ENCODE results near the gene CDK2. TPM values are rescaled to one million over a fixed set of nuclear protein-coding genes. Genes with fewer than 3 reads are reported as not detected.

Gene CDK2
- total and polyA plus RNA-seq, 3 experiments from 2014 or later, result 8.2 to 125 (median 117) TPM

DNA sequence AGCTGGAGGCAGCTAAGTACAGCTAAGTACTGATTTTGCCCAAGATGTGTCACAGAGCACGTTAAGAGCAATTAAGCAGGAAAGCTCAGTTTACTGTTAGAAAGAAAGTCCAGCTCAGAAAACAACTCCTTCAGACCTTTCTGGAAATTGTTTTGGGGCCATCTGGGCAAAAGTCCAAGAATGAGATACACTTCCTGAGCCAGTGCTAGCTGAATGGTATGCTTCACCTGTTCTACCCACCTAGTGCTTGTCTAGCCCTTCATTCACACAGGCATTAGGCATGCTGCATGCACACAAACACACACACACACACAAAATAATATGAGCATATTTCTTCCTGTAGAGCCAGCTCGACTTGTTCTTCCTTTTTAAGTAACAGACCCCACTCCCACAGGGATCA, 47.6 kb downstream of the CDK2 start:
- DNase-seq, result no peak
- POLR2A ChIA-PET, result interaction anchor here (0.6 kb wide), 1 partner anchor 143 kb away, joined by 3 read pairs; no protein-coding TSS in a partner anchor
- H3K27ac ChIP-seq (ENCODE audit: low read depth, low read length), result no peak overlapping the region
- no peaks in the 10 kb centered on the region for H3K27me3 ChIP-seq (ENCODE audit: insufficient read depth, low read length, poor library complexity, severe bottlenecking)
- H3K4me1 Mint-ChIP-seq, result peaks cover 0 to under 1% (median 0%) of the 10 kb centered on the region in 3 donors
- CTCF ChIA-PET, result interaction anchor here (1.2 to 3.6 kb wide), 2 partner anchors 15 to 18 kb away, joined by 4 to 19 read pairs; partner anchors contain the start of gene SUOX
- H3K9me3 Mint-ChIP-seq, result no peaks in the 10 kb centered on the region
- H3K36me3 Mint-ChIP-seq, result peaks cover 2 to 8% (median 5%) of the 10 kb centered on the region in 3 donors
- H3K9me3 ChIP-seq (ENCODE audit: low read length), result no peaks in the 10 kb centered on the region
- H3K4me3 Mint-ChIP-seq, result no peak overlapping the region
- peaks cover 0 to 2% of the 10 kb centered on the region in 2 donors for H3K27me3 Mint-ChIP-seq
- no peaks in the 10 kb centered on the region for H3K4me1 ChIP-seq (ENCODE audit: insufficient read depth, low read length)
- no peak overlapping the region for H3K4me3 ChIP-seq (ENCODE audit: low read length)
- H3K27ac Mint-ChIP-seq, result no peak overlapping the region
- no peaks in the 10 kb centered on the region for H3K36me3 ChIP-seq (ENCODE audit: insufficient read depth, low read length)

DNA sequence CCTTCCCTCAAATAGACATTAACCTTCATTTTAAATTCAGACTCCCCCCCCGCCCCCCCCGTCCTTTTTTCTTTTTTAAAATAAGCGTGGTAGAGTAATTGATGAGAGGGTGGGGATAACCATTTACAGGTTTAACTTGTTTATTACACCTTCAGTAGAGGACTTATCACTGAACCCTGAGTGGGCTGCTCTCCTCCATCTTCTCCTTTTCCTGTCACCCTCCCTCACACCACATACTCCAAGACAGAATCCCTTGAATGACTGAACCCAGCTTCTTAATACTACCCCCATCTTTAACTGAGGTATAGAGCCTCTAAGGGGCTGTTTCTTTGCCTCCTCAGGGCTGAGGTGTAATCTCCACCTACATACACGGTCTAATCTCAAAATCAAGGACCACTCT, 50.6 kb downstream of the CDK2 start:
- no peaks in the 10 kb centered on the region for H3K27me3 Mint-ChIP-seq
- no peak for DNase-seq
- H3K27ac ChIP-seq (ENCODE audit: low read depth, low read length), result no peak overlapping the region
- H3K9me3 ChIP-seq (ENCODE audit: low read length), result no peaks in the 10 kb centered on the region
- CTCF ChIA-PET, result no interaction called here
- H3K36me3 ChIP-seq (ENCODE audit: insufficient read depth, low read length), result no peaks in the 10 kb centered on the region
- no peak overlapping the region for H3K4me3 ChIP-seq (ENCODE audit: low read length)
- POLR2A ChIA-PET, result no interaction called here
- no peak overlapping the region for H3K27ac Mint-ChIP-seq
- H3K36me3 Mint-ChIP-seq, result peaks cover 0 to 8% (median 2%) of the 10 kb centered on the region in 3 donors
- H3K4me3 Mint-ChIP-seq, result no peak overlapping the region
- no peaks in the 10 kb centered on the region for H3K9me3 Mint-ChIP-seq
- no peaks in the 10 kb centered on the region for H3K27me3 ChIP-seq (ENCODE audit: insufficient read depth, low read length, poor library complexity, severe bottlenecking)
- H3K4me1 ChIP-seq (ENCODE audit: insufficient read depth, low read length), result peaks cover 16% of the 10 kb centered on the region
- peaks cover 11 to 15% (median 14%) of the 10 kb centered on the region in 3 donors for H3K4me1 Mint-ChIP-seq

DNA sequence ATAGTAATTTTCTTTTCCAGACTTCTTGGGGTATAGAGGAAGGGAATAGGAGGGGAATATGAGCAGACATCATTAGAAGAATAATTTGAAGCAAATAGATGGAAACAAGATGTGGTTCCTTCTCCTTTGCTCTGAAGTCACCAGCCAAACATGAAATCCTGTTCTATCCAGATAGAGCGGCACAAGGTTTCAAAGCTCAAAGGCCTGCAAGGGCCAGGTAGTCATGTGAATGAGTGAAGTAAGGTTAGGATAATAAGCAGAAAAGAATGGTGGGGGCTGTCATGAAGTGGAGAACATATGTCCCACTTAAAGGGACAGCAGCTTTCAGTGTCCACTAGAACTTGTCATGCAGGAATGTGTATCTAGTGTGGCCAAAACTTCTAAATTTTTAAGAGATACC, 51.7 kb downstream of the CDK2 start:
- Histone ChIP-seq H3K4me1 (ENCODE audit: insufficient read depth, low read length) (peaks cover 18% of the 10 kb centered on the region), H3K9me3 (ENCODE audit: low read length) (no peaks in the 10 kb centered on the region), H3K4me3 (ENCODE audit: low read length) (no peak overlapping the region), H3K36me3 (ENCODE audit: insufficient read depth, low read length) (no peaks in the 10 kb centered on the region), H3K27ac (ENCODE audit: low read depth, low read length) (no peak overlapping the region), H3K27me3 (ENCODE audit: insufficient read depth, low read length, poor library complexity, severe bottlenecking) (no peaks in the 10 kb centered on the region)
- Mint-ChIP-seq H3K27me3 (no peaks in the 10 kb centered on the region), H3K27ac (peak overlapping the region in 1 of 8 donors; percentile 29), H3K4me1 (peaks cover 11 to 18% (median 16%) of the 10 kb centered on the region in 3 donors), H3K4me3 (no peak overlapping the region), H3K36me3 (peaks cover 0 to 8% (median 2%) of the 10 kb centered on the region in 3 donors), H3K9me3 (no peaks in the 10 kb centered on the region)
- no peak for DNase-seq
- POLR2A ChIA-PET, result no interaction called here
- CTCF ChIA-PET, result no interaction called here

DNA sequence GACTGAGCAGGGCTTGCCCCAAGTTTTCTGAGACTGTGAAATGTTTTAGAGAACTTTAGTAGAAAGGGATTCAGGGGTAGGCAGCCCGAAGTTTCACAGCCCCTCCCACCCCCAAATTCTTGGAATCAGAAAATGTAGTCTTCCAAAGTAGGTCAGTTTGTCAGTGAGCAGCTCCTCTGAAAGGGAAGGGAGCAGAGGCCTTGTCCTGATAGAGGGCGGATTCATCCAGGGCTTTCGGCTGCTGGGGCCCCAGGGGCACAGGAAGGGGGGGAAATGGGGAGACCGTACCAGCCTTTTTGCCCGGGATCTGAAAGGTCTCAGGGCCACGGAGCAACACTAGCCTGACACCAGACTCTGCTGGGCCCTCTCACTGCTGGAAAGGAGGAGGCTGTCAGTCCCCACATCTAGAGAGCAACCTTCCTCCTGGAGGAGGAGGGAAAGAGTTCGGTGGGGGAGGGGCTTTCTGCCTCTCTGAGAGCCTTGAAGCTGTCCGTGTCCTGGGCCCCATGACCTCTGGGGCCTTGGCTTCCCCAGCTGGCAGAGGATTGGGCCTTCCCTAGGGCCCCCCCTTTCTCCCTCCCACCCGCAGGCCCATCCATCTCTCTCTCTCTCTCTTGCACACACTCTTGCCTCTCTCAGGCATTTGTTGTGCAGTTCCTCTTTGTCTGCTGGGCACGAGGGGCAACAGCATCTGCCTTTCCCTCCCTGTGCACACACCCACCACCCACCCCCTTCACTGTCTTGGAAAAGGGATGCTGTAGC, 54.0 kb downstream of the CDK2 start, which contains the start of gene IKZF4:
Gene IKZF4, plus strand, starts transcription at position 621 of the 762 bp plus-strand sequence. CDS start 451 bp downstream, outside the sequence.
- Histone ChIP-seq H3K36me3 (ENCODE audit: insufficient read depth, low read length) (no peaks in the 10 kb centered on the region), H3K4me3 (ENCODE audit: low read length) (peak within 1 kb of the TSS; percentile 62), H3K27ac (ENCODE audit: low read depth, low read length) (peak within 1 kb of the TSS; percentile 61), H3K9me3 (ENCODE audit: low read length) (no peaks in the 10 kb centered on the region), H3K27me3 (ENCODE audit: insufficient read depth, low read length, poor library complexity, severe bottlenecking) (no peaks in the 10 kb centered on the region), H3K4me1 (ENCODE audit: insufficient read depth, low read length) (peaks cover 18% of the 10 kb centered on the region)
- ChIA-PET CTCF (no interaction called here), POLR2A (no interaction called here)
- H3K27me3 Mint-ChIP-seq, result no peaks in the 10 kb centered on the region
- no peak for DNase-seq
- H3K27ac Mint-ChIP-seq, result peak within 1 kb of the TSS in 7 of 8 donors; percentile 34 to 86 (median 52)
- H3K4me3 Mint-ChIP-seq, result peak within 1 kb of the TSS; percentile 44 to 89 (median 79)
- H3K9me3 Mint-ChIP-seq, result no peaks in the 10 kb centered on the region
- H3K36me3 Mint-ChIP-seq, result peaks cover 0 to 8% (median 3%) of the 10 kb centered on the region in 3 donors
- H3K4me1 Mint-ChIP-seq, result peaks cover 11 to 23% (median 16%) of the 10 kb centered on the region in 3 donors

DNA sequence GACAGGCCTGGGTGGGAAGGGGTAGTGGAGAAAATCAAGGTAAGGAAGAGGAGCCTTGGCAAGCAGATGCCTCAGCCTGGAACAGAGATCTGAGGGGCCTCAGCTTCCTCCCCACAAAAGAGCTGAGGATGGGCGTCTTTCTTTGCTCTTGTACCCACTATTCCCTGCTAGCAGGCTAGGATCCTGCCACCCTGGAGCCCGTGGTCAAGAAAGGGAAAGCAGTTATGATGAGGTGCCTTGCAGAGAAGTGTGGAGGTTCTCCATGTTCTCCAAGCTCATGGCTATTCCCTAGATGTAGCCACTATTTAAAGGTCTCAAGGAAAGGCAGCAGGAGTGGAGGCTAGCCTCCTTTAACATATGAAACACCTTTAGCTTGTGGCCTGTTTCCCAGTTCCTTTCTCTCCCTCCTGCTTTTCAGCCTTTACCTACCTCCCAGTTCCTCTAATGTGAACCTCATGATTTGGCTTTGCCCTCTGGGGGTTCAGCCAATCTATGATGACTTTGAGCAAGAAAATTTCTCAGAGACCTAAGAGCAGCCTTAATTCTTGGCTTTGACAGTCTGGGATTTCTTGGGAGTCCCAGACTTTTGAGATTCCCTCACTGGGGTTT, 55.4 kb downstream of the CDK2 start:
- Mint-ChIP-seq H3K4me1 (peaks cover 11 to 23% (median 16%) of the 10 kb centered on the region in 3 donors), H3K36me3 (peaks cover 0 to 10% (median 3%) of the 10 kb centered on the region in 3 donors)
- peak overlapping the region; percentile 61 for H3K27ac ChIP-seq (ENCODE audit: low read depth, low read length)

More for the DNA sequence above, 55.4 kb downstream of the CDK2 start:
- H3K27me3 ChIP-seq (ENCODE audit: insufficient read depth, low read length, poor library complexity, severe bottlenecking), result no peaks in the 10 kb centered on the region
- H3K4me1 ChIP-seq (ENCODE audit: insufficient read depth, low read length), result peaks cover 18% of the 10 kb centered on the region
- H3K9me3 ChIP-seq (ENCODE audit: low read length), result no peaks in the 10 kb centered on the region
- H3K27me3 Mint-ChIP-seq, result no peaks in the 10 kb centered on the region
- ChIA-PET CTCF (interaction anchor here (1.0 to 1.1 kb wide), 3 partner anchors 8 to 22 kb away, joined by 3 to 4 read pairs (median 4); no protein-coding TSS in a partner anchor), POLR2A (interaction anchor here (0.6 to 0.7 kb wide), 2 partner anchors 428 to 605 kb away, joined by 5 to 6 read pairs; no protein-coding TSS in a partner anchor)
- H3K36me3 ChIP-seq (ENCODE audit: insufficient read depth, low read length), result no peaks in the 10 kb centered on the region
- H3K4me3 ChIP-seq (ENCODE audit: low read length), result peak overlapping the region; percentile 62
- no peak for DNase-seq
- H3K4me3 Mint-ChIP-seq, result peak overlapping the region; percentile 27 to 89 (median 65)
- H3K9me3 Mint-ChIP-seq, result no peaks in the 10 kb centered on the region
- peak overlapping the region in 5 of 8 donors; percentile 34 to 86 (median 52) for H3K27ac Mint-ChIP-seq

Other genes with a start within 250 kb of the CDK2 start
- gene RDH5, start 246.4 kb upstream of the CDK2 start, total RNA-seq, result 1 to 10 TPM; 8.1 to 8.5 TPM
- 0.90 TPM for gene RDH5, start 246.4 kb upstream of the CDK2 start, polyA plus RNA-seq
- 100 to 1,000 TPM; 200 to 202 TPM for gene CD63, start 237.8 kb upstream of the CDK2 start, total RNA-seq
- gene CD63, start 237.8 kb upstream of the CDK2 start, polyA plus RNA-seq, result 375 TPM
- gene GDF11, start 223.7 kb upstream of the CDK2 start, total RNA-seq, result 10 to 100 TPM; 13.1 to 13.5 TPM
- gene GDF11, start 223.7 kb upstream of the CDK2 start, polyA plus RNA-seq, result 1.4 TPM
- 100 to 1,000 TPM in 1 of 2 experiments, 10 to 100 TPM in 1; 89.7 to 103 TPM for gene SARNP, start 149.1 kb upstream of the CDK2 start, total RNA-seq
- gene SARNP, start 149.1 kb upstream of the CDK2 start, polyA plus RNA-seq, result 109 TPM
- 10 to 100 TPM; 49.0 to 49.7 TPM for gene ORMDL2, start 148.8 kb upstream of the CDK2 start, total RNA-seq
- gene ORMDL2, start 148.8 kb upstream of the CDK2 start, polyA plus RNA-seq, result 110 TPM
- gene DNAJC14, start 137.2 kb upstream of the CDK2 start, total RNA-seq, result 10 to 100 TPM; 39.1 to 40.8 TPM
- gene DNAJC14, start 137.2 kb upstream of the CDK2 start, polyA plus RNA-seq, result 40.2 TPM
- gene MMP19, start 123.9 kb upstream of the CDK2 start, total RNA-seq, result 1 to 10 TPM in 1 of 2 experiments, under 1 TPM in 1; 0.29 to 1.0 TPM
- gene MMP19, start 123.9 kb upstream of the CDK2 start, polyA plus RNA-seq, result not detected
- 10 to 100 TPM; 35.8 to 38.4 TPM for gene PYM1, start 38.9 kb upstream of the CDK2 start, total RNA-seq
- gene PYM1, start 38.9 kb upstream of the CDK2 start, polyA plus RNA-seq, result 80.8 TPM
- 100 to 1,000 TPM; 221 to 236 TPM for gene DGKA, start 35.7 kb upstream of the CDK2 start, total RNA-seq
- gene DGKA, start 35.7 kb upstream of the CDK2 start, polyA plus RNA-seq, result 234 TPM
- gene PMEL, start 788 bp upstream of the CDK2 start, total RNA-seq, result under 1 TPM; 0.28 to 0.33 TPM
- gene PMEL, start 788 bp upstream of the CDK2 start, polyA plus RNA-seq, result not detected
- gene RAB5B, start 7.2 kb downstream of the CDK2 start, total RNA-seq, result 10 to 100 TPM; 36.6 to 38.3 TPM
- gene RAB5B, start 7.2 kb downstream of the CDK2 start, polyA plus RNA-seq, result 68.5 TPM
- gene SUOX, start 30.4 kb downstream of the CDK2 start, total RNA-seq, result 1 to 10 TPM; 2.3 to 2.5 TPM
- 0.90 TPM for gene SUOX, start 30.4 kb downstream of the CDK2 start, polyA plus RNA-seq
- gene IKZF4, start 54.2 kb downstream of the CDK2 start, total RNA-seq, result 10 to 100 TPM; 11.0 to 11.6 TPM
- gene IKZF4, start 54.2 kb downstream of the CDK2 start, polyA plus RNA-seq, result 0.86 TPM
- gene RPS26, start 75.1 kb downstream of the CDK2 start, total RNA-seq, result 10 to 100 TPM; 48.8 to 59.9 TPM
- gene RPS26, start 75.1 kb downstream of the CDK2 start, polyA plus RNA-seq, result 1,127 TPM
- gene ERBB3, start 113.3 kb downstream of the CDK2 start, total RNA-seq, result 1 to 10 TPM; 1.7 to 1.9 TPM
- gene ERBB3, start 113.3 kb downstream of the CDK2 start, polyA plus RNA-seq, result 0.63 TPM
- 100 to 1,000 TPM; 468 to 504 TPM for gene PA2G4, start 137.7 kb downstream of the CDK2 start, total RNA-seq
- 249 TPM for gene PA2G4, start 137.7 kb downstream of the CDK2 start, polyA plus RNA-seq
- gene RPL41, start 149.8 kb downstream of the CDK2 start, total RNA-seq, result 1,000 to 10,000 TPM; 5,711 to 5,990 TPM
- 7,268 TPM for gene RPL41, start 149.8 kb downstream of the CDK2 start, polyA plus RNA-seq
- gene ZC3H10, start 151.4 kb downstream of the CDK2 start, total RNA-seq, result 1 to 10 TPM; 8.1 to 9.0 TPM
- 3.2 TPM for gene ZC3H10, start 151.4 kb downstream of the CDK2 start, polyA plus RNA-seq
- 100 to 1,000 TPM; 185 to 191 TPM for gene ESYT1, start 161.4 kb downstream of the CDK2 start, total RNA-seq
- 374 TPM for gene ESYT1, start 161.4 kb downstream of the CDK2 start, polyA plus RNA-seq
- 10 to 100 TPM; 68.6 to 70.0 TPM for gene MYL6B, start 185.8 kb downstream of the CDK2 start, total RNA-seq
- 6.2 TPM for gene MYL6B, start 185.8 kb downstream of the CDK2 start, polyA plus RNA-seq
- 1,000 to 10,000 TPM; 1,010 to 1,017 TPM for gene MYL6, start 191.5 kb downstream of the CDK2 start, total RNA-seq
- gene MYL6, start 191.5 kb downstream of the CDK2 start, polyA plus RNA-seq, result 2,423 TPM
- 100 to 1,000 TPM; 107 to 118 TPM for gene SMARCC2, start 222.7 kb downstream of the CDK2 start, total RNA-seq
- 92.4 TPM for gene SMARCC2, start 222.7 kb downstream of the CDK2 start, polyA plus RNA-seq